Cardiac muscle cell (in vitro differentiated cells and primary cell): Measurements from ENCODE around the gene AUTS2. TPM values are rescaled to one million over a fixed set of nuclear protein-coding genes. Genes with fewer than 3 reads are reported as not detected.
A peak's percentile ranks its signal among the peaks of the same experiment; 100 is the strongest.

ENCODE experiments used
- DNase-seq, 2 donors: peaks; one replicate each; pipeline versions ENCODE4 v3.0.0 to v3.0.0-alpha.2; 2010 to 2017; ENCODE audit warnings: low read depth in 1 of 2, low spot score in 1 of 2
- H3K27ac ChIP-seq: fragments of 200-600 bp; sonication (generic); 2 replicates; pipeline ENCODE4 v1.5.1; 2016
- H3K27me3 ChIP-seq: fragments of 200-600 bp; sonication (generic); 2 replicates; pipeline ENCODE4 v1.6.0; 2016; ENCODE audit warnings: control low read depth
- H3K36me3 ChIP-seq: fragments of 200-600 bp; sonication (generic); 2 replicates; pipeline ENCODE4 v1.5.1; 2016; ENCODE audit warnings: control low read depth
- H3K4me1 ChIP-seq: fragments of 200-600 bp; sonication (generic); 2 replicates; pipeline ENCODE4 v1.8.1; 2017; ENCODE audit warnings: low read depth, mild to moderate bottlenecking, mixed run types
- H3K4me3 ChIP-seq: fragments of 200-600 bp; sonication (generic); 2 replicates; pipeline ENCODE4 v1.5.1; 2016; ENCODE audit warnings: mild to moderate bottlenecking
- H3K9me3 ChIP-seq: fragments of 200-600 bp; sonication (generic); 2 replicates; pipeline ENCODE4 v1.5.1; 2017; ENCODE audit warnings: low read depth, mild to moderate bottlenecking, control low read depth
- CTCF ChIP-seq: IDR thresholded peaks from 2 replicates; pipeline ENCODE4 v1.5.1; 2012; ENCODE audit warnings: low read depth, mild to moderate bottlenecking, low read length
- polyA plus RNA-seq: library from polyadenylated mRNA; unstranded; fragments of >200 nt; fragmentation: Nextera tagmentation; extraction: Ambion mirVana; gene quantifications from 2 replicates; pipeline ENCODE4 v1.2.1, GENCODE V29; 2016
- total RNA-seq: library from RNA; depleted of rRNA; stranded (reverse); fragments of >200 nt; gene quantifications from 2 replicates; pipeline ENCODE4 v1.2.3, GENCODE V29; 2016

Gene AUTS2
- total and polyA plus RNA-seq, 2 experiments from 2014 or later = 41.0 to 45.5 TPM

GRCh38 chr7:70242826-70243225, 644.6 kb downstream of the AUTS2 start:
- H3K9me3 ChIP-seq = no peaks in the 10 kb centered on the region
- TF ChIP-seq CTCF = no peak
- no peaks in the 10 kb centered on the region for H3K36me3 ChIP-seq
- H3K4me1 ChIP-seq = no peaks in the 10 kb centered on the region
- no peaks in the 10 kb centered on the region for H3K27me3 ChIP-seq
- H3K4me3 ChIP-seq = no peak overlapping the region
- no peak overlapping the region for H3K27ac ChIP-seq
- no peak for DNase-seq

- H3K27me3 ChIP-seq = no peaks in the 10 kb centered on the region
- TF ChIP-seq CTCF = no peak
Observed at GRCh38 chr7:70243443-70243842, 645.2 kb downstream of the AUTS2 start.

GRCh38 chr7:70257921-70258320, 659.6 kb downstream of the AUTS2 start:
- Histone ChIP-seq H3K27ac (no peak overlapping the region), H3K4me3 (no peak overlapping the region), H3K4me1 (no peaks in the 10 kb centered on the region), H3K36me3 (no peaks in the 10 kb centered on the region), H3K27me3 (no peaks in the 10 kb centered on the region), H3K9me3 (no peaks in the 10 kb centered on the region)
- no peak for TF ChIP-seq CTCF
- no peak for DNase-seq

More at GRCh38 chr7:70243443-70243842, 645.2 kb downstream of the AUTS2 start:
- Histone ChIP-seq H3K9me3 (no peaks in the 10 kb centered on the region), H3K4me1 (no peaks in the 10 kb centered on the region), H3K4me3 (no peak overlapping the region), H3K27ac (no peak overlapping the region), H3K36me3 (no peaks in the 10 kb centered on the region)
- no peak for DNase-seq

- Histone ChIP-seq H3K4me3 (no peak overlapping the region), H3K4me1 (no peaks in the 10 kb centered on the region), H3K27me3 (no peaks in the 10 kb centered on the region), H3K27ac (no peak overlapping the region), H3K36me3 (no peaks in the 10 kb centered on the region), H3K9me3 (no peaks in the 10 kb centered on the region)
- no peak for TF ChIP-seq CTCF
- DNase-seq = peak in 1 of 2 donors; percentile 10
Observed at GRCh38 chr7:70259502-70259901, 661.2 kb downstream of the AUTS2 start.

- Histone ChIP-seq H3K4me1 (peaks cover 17% of the 10 kb centered on the region), H3K36me3 (no peaks in the 10 kb centered on the region), H3K27ac (no peak overlapping the region), H3K4me3 (no peak overlapping the region), H3K9me3 (no peaks in the 10 kb centered on the region), H3K27me3 (no peaks in the 10 kb centered on the region)
- DNase-seq = no peak
- no peak for TF ChIP-seq CTCF
Observed at GRCh38 chr7:70263471-70264255, 665.4 kb downstream of the AUTS2 start.
